Measurements from ENCODE around the gene GLRA2.
"Not testable (repeated sequence)": the region's sequence is repeated elsewhere in the genome, so short reads cannot be mapped to it uniquely, and the experiment has no call there.

Gene GLRA2

GRCh38 chrX:14591976-14592375, 62.6 kb downstream of the GLRA2 start:
- no peak for DNase-seq (ENCODE audit: low spot score)

- DNase-seq (ENCODE audit: low spot score): no peak
Measured at GRCh38 chrX:14594521-14594920, 65.2 kb downstream of the GLRA2 start.

GRCh38 chrX:14598330-14598729, 69.0 kb downstream of the GLRA2 start:
- no peak for DNase-seq (ENCODE audit: low spot score)

- no peak for DNase-seq (ENCODE audit: low spot score)
Measured at GRCh38 chrX:14607446-14607985, 78.2 kb downstream of the GLRA2 start.

GRCh38 chrX:14612450-14612849, 83.1 kb downstream of the GLRA2 start:
- not testable (repeated sequence) for DNase-seq (ENCODE audit: low spot score)

- DNase-seq (ENCODE audit: low spot score): no peak
Measured at GRCh38 chrX:14616301-14616700, 87.0 kb downstream of the GLRA2 start.

- no peak for DNase-seq (ENCODE audit: low spot score)
Measured at GRCh38 chrX:14616836-14617235, 87.5 kb downstream of the GLRA2 start.

GRCh38 chrX:14618177-14618965, 89.0 kb downstream of the GLRA2 start:
- no peak for DNase-seq (ENCODE audit: low spot score)

- no peak for DNase-seq (ENCODE audit: low spot score)
Measured at GRCh38 chrX:14630733-14631132, 101.4 kb downstream of the GLRA2 start.

GRCh38 chrX:14641681-14642655, 112.6 kb downstream of the GLRA2 start:
- DNase-seq (ENCODE audit: low spot score): no peak

GRCh38 chrX:14660970-14661369, 131.6 kb downstream of the GLRA2 start:
- DNase-seq (ENCODE audit: low spot score): no peak

GRCh38 chrX:14670819-14671218, 141.5 kb downstream of the GLRA2 start:
- no peak for DNase-seq (ENCODE audit: low spot score)

GRCh38 chrX:14672611-14673172, 143.4 kb downstream of the GLRA2 start:
- DNase-seq (ENCODE audit: low spot score): no peak

GRCh38 chrX:14673236-14673635, 143.9 kb downstream of the GLRA2 start:
- no peak for DNase-seq (ENCODE audit: low spot score)

GRCh38 chrX:14673764-14674163, 144.4 kb downstream of the GLRA2 start:
- DNase-seq (ENCODE audit: low spot score): no peak

GRCh38 chrX:14675500-14675899, 146.2 kb downstream of the GLRA2 start:
- no peak for DNase-seq (ENCODE audit: low spot score)

- no peak for DNase-seq (ENCODE audit: low spot score)
Measured at GRCh38 chrX:14676431-14676830, 147.1 kb downstream of the GLRA2 start.

- DNase-seq (ENCODE audit: low spot score): not testable (repeated sequence)
Measured at GRCh38 chrX:14688331-14688730, 159.0 kb downstream of the GLRA2 start.

- DNase-seq (ENCODE audit: low spot score): peak; percentile 1
Measured at GRCh38 chrX:14690553-14690952, 161.2 kb downstream of the GLRA2 start.

GRCh38 chrX:14694611-14695010, 165.3 kb downstream of the GLRA2 start:
- no peak for DNase-seq (ENCODE audit: low spot score)

GRCh38 chrX:14697451-14697850, 168.1 kb downstream of the GLRA2 start:
- no peak for DNase-seq (ENCODE audit: low spot score)

- no peak for DNase-seq (ENCODE audit: low spot score)
Measured at GRCh38 chrX:14698790-14699189, 169.5 kb downstream of the GLRA2 start.
